Measurements from ENCODE around the gene DLL4.
"Not testable (repeated sequence)": the region's sequence is repeated elsewhere in the genome, so short reads cannot be mapped to it uniquely, and the experiment has no call there.

The DLL4 gene

DNA sequence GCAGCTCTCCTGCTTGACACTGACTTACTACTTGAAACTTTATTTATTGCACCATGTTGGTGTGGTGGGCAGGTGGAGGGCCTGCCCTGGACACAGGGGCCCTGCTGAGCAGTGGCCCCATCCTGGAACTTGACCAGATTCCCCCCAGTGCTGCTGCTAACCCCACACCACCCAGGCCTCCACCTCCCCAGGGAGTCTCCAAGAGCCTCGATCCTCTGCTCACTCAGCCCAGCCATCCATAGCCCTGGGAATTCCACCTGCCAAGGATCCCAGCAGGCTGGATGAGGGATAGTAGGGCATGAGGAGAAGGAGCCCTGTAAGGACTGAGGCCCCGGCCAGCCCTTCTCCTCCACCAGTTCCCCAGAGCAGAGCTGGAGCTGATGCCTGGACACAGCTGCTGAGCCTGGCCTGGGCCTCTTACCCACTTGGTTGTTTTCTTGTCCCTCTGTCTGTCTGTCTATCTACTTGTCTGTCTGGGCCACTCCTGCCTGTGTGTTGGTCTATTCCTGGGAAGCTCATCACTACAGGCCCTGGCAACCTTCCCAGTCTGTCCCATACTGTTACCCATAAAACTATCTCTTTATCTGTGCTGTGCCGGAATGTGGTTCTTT is 26.9 kb downstream of the DLL4 start:
- intact Hi-C loops (cut with DNase I): no loop called here
- peak in 1 of 10 donors; percentile 6 for DNase-seq

GRCh38 chr15:40956541-40956982 is 27.4 kb downstream of the DLL4 start:
- peak in 1 of 10 donors; percentile 39 for DNase-seq
- intact Hi-C loops (cut with DNase I): no loop called here

- DNase-seq: no peak
- intact Hi-C loops (cut with DNase I): no loop called here
Measured at GRCh38 chr15:40957041-40957555, 28.0 kb downstream of the DLL4 start.

- DNase-seq: peak in 3 of 10 donors; percentile 39 to 87 (median 73)
- intact Hi-C loops (cut with DNase I): no loop called here
Measured at GRCh38 chr15:40957581-40958051, 28.5 kb downstream of the DLL4 start.

DNA sequence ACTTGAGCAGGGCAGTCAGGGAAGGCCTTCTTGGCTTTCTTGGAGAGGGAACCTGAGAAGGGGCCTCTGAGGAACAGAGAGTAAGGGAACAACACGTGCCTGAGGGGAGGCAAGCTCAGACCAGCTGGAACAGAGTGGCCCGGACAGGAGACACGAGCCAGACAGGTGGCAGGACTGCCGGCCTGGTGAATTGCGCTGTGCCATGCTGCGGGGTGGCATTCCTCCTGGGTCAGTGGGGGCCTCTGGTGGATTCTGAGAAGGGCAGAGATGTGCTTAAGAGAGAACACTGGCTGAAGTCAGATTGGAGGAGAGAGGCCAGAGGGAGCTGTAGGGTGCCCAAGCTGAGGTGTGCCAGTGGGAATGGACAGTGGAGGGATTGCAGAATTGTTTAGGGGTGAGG is 29.0 kb downstream of the DLL4 start:
- DNase-seq: peak in 1 of 10 donors; percentile 59
- intact Hi-C loops (cut with DNase I): no loop called here

DNA sequence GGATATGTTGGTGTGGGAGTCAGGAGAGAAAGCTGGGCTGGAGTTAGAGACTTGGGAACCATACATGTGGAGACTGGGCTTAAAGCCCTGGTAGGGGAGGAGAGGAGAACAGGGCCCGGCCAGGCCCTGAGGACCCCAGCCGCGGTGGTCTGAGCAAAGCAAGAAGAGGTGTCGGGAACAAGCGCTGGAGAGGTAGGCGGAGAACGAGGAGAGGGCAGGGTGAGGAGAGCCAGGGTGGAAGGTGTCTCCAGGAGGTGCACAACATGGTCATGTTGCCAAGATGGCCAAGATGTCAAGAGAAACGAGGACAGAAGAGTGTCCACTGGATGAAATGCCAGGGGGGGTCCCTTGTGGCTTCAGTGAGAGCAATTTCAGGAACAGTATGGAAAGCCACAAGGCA is 29.6 kb downstream of the DLL4 start:
- intact Hi-C loops (cut with DNase I): no loop called here
- DNase-seq: peak in 1 of 10 donors; percentile 58

DNA sequence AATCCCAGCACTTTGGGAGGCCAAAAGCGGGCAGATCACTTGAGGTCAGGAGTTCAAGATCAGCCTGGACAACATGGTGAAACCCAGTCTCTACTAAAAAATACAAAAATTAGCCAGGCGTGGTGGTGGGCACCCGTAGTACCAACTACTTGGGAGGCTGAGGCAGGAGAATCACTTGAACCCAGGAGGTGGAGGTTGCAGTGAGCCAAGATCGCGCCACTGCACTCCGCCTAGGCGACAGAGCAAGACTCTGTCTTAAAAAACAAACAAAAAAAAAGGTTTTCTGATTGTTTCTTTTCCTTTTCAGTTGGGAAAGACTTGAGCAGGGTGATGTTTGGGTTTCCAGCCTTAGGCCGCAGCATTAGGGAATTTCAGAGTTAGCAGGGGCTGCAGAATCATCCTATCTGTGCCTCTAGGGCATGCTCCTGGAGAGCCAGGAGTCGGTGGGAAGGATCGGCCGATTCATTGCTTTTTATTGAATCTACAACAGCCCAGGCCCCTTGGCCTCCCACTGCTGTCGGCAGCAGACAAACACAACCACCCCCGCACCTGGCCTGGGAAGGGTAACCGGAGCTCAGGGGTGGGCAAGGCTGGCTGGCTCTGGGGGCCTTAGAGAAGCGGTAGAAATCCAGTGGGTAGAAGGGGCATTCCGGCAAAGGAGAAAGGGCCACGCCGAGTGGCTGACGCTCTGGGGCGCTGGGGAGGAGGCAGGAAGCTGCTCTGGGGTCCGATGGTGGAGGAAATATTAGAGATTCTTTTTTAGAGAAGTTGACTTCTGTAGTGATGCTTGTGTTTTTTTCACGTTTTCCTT is 30.4 kb downstream of the DLL4 start:
- intact Hi-C loops (cut with DNase I): no loop called here
- peak in 1 of 10 donors; percentile 33 for DNase-seq

DNA sequence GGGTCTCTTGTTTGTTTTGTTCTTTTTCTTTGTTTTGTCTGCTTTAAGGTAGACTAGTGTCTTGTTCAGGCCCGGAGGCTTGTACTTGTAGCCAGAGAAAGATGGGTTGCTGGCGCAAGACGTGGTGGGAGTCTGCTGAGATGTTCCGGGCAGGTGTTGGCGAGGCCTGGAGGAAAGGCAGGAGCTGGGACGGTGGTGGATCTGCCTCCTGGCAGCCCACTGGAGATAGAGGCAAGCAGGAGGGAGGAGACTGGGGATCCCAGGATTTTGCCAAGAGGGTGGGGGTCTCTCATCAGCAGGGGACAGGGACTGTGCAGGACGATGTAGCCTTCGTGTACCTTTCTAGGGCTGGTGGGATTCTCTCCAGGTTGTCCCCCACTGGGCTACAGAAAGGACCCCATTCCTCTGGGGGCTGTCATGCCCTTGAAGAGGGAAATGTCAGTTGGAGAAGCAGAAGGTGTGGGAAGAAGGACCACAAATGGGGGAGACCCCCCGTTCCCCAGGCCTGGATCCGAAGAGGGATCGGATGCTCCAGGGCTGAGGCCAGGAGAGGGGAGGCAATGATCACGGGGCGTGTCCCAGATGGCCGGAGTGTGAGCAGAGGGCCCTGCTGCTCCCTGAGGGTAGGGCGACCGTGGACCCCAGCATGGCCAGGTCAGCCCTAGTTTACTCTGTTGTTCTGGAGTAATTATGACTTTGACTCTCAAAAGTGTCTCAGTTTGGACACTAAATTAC is 31.2 kb downstream of the DLL4 start:
- no peak for DNase-seq
- intact Hi-C loops (cut with DNase I): no loop called here

DNA sequence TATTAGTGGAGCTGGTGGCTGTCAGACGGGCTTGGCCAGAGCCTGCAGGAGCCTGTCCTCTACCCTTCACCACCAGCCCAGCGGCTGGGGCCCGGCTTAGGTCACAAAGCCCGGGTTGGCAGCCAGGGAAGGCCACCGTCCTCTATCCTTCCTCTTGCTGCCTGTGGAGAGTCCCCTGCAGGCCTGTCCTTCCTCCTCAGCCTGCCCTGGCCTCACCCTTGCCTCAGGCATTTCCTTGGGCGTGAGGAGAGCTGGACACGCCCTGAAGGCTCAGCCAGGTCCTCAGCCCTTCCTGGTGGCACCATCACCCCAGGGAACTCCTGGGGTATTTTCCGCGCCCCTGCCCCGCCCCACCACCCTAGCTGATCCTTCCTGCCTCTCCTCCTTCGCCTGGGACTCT is 31.8 kb downstream of the DLL4 start:
- DNase-seq: no peak
- intact Hi-C loops (cut with DNase I): no loop called here

DNA sequence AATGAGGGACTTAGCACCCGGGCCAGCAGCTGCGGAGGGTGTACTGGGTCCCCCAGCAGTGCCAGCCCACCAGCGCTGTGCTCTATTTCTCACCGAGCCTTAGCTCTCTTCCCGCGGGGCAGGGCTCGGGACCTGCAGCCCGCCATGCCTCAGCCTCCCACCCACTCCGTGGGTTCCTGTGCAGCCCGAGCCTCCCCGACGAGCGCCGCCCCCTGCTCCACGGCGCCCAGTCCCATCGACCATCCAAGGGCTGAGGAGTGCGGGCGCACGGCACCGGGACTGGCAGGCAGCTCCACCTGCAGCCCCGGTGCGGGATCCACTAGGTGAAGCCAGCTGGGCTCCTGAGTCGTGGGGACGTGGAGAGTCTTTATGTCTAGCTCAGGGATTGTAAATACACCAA is 32.6 kb downstream of the DLL4 start:
- DNase-seq; intact Hi-C loops (cut with DNase I): not testable (repeated sequence)

GRCh38 chr15:40962317-40962716 is 33.2 kb downstream of the DLL4 start:
- DNase-seq; intact Hi-C loops (cut with DNase I): not testable (repeated sequence)

- peak in 1 of 10 donors; percentile 47 for DNase-seq
- intact Hi-C loops (cut with DNase I): no loop called here
Measured at GRCh38 chr15:40963201-40963600, 34.1 kb downstream of the DLL4 start.

DNA sequence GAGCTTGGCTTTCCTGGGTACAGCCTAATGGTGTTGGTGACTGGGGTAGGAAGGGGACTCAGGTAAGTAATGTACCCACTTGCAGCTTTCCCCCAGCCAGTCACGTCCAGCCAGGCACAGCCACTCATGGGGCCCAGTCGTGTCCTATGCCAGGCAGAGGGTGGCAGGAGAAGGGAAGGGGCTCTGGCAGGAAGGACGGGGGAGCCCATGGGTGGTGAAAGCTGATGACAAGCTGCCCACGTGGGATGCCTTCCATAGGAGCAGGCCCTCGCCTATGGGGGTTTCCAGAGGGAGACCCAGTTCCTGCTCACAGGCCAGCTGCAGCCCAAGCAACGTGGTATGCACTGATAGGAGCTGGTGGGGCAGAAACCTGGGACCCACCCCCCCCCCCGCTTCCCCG is 34.9 kb downstream of the DLL4 start:
- DNase-seq: no peak
- intact Hi-C loops (cut with DNase I): no loop called here

DNA sequence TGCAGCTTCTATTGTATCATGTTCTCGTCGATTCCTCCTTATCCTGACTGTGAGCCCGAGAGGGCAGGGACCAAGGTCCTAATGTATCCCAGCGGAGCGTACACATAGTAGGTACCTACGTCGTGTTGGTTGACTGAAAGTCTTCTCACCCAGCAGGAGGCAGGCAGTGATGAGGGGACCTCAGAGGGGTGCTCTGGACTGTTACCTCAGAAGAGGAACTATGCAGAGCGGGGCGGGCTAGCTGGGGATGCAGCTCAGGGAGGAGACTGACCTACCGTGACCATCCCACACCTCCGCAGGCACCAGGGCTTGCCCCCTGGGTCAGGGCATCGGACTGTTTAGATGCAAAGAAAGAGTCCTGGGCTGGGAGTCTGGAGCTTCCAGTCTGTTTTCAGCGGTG is 35.5 kb downstream of the DLL4 start:
- intact Hi-C loops (cut with DNase I): no loop called here
- DNase-seq: no peak

- intact Hi-C loops (cut with DNase I): no loop called here
- no peak for DNase-seq
Measured at GRCh38 chr15:40968290-40969085, 39.3 kb downstream of the DLL4 start.

DNA sequence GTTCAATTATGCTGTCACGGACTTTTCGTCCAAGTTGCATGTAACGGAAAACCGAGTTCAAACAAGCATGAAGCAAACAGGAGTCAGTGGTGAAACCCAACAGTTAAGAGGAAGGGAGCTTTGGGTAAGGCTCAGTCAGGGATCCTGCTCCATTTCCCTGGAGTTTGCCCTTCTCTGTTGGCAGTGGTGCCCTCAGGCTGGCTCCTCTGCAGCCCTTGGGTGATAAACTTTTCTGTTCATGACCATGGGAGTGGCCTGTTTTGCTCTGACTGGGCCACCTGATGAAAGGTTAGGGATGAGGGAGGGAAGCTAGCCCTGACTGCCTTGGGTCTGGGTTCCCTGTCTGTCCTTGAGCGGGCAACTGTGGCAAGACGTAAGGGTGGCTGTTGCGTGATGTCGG is 40.2 kb downstream of the DLL4 start:
- intact Hi-C loops (cut with DNase I): no loop called here
- no peak for DNase-seq

DNA sequence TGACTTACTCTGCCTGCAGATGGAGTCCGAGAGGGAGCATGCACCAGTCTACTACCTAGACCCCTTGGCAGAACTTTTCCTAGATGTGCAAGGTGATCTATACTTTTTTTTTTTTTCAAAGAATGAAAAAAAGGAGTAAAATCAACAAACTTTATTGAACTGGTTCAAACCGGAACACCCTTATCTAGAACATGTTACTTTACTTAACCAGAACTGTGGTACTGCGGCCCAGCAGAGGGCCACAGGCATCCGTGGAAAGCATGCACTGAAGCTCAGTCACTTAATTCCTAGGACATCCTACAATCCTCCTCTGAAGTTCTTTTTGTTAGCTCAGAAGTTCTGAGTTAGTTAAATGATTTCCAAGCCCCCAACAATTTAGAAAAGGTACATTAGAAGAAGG is 45.7 kb downstream of the DLL4 start:
- intact Hi-C loops (cut with DNase I): no loop called here
- DNase-seq: no peak

- DNase-seq: peak in 4 of 10 donors; percentile 47 to 89 (median 64)
- intact Hi-C loops (cut with DNase I): no loop called here
Measured at GRCh38 chr15:40976819-40977218, 47.7 kb downstream of the DLL4 start.

- DNase-seq: no peak
- intact Hi-C loops (cut with DNase I): no loop called here
Measured at GRCh38 chr15:40978141-40978540, 49.0 kb downstream of the DLL4 start.

GRCh38 chr15:40978562-40978961 is 49.4 kb downstream of the DLL4 start:
- DNase-seq: no peak
- intact Hi-C loops (cut with DNase I): no loop called here

Measured in posterior cingulate gyrus (tissue), 11 donors.